GM20000 (cell line): Measurements from ENCODE around the gene KCNMB1.

ENCODE experiments used
- DNase-seq: peaks from one replicate; pipeline ENCODE4 v3.0.0; 2012; ENCODE audit warnings: low spot score
- CTCF ChIP-seq: IDR thresholded peaks from 2 replicates; pipeline ENCODE4 v1.5.1; 2012; ENCODE audit warnings: mild to moderate bottlenecking, control low read depth; ENCODE audit errors: extremely low read depth, missing control alignments

The KCNMB1 gene

GRCh38 chr5:170424629-170425028, 35.5 kb upstream of the KCNMB1 start:
- no peak for DNase-seq
- no peak for TF ChIP-seq CTCF

- TF ChIP-seq CTCF: no peak
- DNase-seq: no peak
Measured at GRCh38 chr5:170423692-170424091, 34.5 kb upstream of the KCNMB1 start.

- no peak for DNase-seq
- TF ChIP-seq CTCF: no peak
Measured at GRCh38 chr5:170421826-170422225, 32.7 kb upstream of the KCNMB1 start.

- peak; percentile 56 for TF ChIP-seq CTCF
Measured at GRCh38 chr5:170420806-170421412, 31.7 kb upstream of the KCNMB1 start.

GRCh38 chr5:170419643-170420042, 30.5 kb upstream of the KCNMB1 start:
- TF ChIP-seq CTCF: no peak
- DNase-seq: no peak

More at GRCh38 chr5:170420806-170421412, 31.7 kb upstream of the KCNMB1 start:
- DNase-seq: peak; percentile 73

- TF ChIP-seq CTCF: no peak
- no peak for DNase-seq
Measured at GRCh38 chr5:170418736-170419135, 29.6 kb upstream of the KCNMB1 start.

GRCh38 chr5:170416526-170416925, 27.4 kb upstream of the KCNMB1 start:
- no peak for DNase-seq
- no peak for TF ChIP-seq CTCF
